C4-2B (cell line): ENCODE data around the gene PTRHD1.

ENCODE experiments used
- ZFX ChIP-seq: fragments of 450-650 bp; IDR thresholded peaks from 2 replicates; pipeline ENCODE4 v1.6.1; 2017
- TF ChIP-seq, protein P1 (sequence below): fragments of 450-650 bp; conservative IDR thresholded peaks from 2 replicates; pipeline ENCODE4 v1.5.1; 2017; ENCODE audit warnings: mild to moderate bottlenecking

DNA sequence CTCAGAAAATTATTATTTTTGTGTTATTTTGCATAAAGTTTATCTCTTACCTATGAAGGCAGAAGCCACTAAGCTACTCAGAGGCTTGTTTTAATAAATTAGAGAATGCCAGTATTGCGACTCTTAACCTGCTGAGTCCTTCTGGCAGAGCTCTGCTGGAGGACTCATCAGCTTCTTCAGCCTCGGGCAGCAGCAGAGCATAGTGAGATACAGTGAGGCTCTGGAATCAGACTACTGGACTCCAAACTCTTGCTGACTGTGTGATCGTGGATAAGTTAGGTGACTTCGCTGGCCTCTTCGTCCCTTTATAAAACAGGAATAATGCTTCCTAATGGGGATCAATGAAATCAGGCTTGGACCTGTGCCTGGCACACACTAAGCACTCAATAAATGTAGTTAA is 1.7 kb downstream of the PTRHD1 start:
- TF ChIP-seq, protein P1, sequence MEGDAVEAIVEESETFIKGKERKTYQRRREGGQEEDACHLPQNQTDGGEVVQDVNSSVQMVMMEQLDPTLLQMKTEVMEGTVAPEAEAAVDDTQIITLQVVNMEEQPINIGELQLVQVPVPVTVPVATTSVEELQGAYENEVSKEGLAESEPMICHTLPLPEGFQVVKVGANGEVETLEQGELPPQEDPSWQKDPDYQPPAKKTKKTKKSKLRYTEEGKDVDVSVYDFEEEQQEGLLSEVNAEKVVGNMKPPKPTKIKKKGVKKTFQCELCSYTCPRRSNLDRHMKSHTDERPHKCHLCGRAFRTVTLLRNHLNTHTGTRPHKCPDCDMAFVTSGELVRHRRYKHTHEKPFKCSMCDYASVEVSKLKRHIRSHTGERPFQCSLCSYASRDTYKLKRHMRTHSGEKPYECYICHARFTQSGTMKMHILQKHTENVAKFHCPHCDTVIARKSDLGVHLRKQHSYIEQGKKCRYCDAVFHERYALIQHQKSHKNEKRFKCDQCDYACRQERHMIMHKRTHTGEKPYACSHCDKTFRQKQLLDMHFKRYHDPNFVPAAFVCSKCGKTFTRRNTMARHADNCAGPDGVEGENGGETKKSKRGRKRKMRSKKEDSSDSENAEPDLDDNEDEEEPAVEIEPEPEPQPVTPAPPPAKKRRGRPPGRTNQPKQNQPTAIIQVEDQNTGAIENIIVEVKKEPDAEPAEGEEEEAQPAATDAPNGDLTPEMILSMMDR, result no peak; the same call in 1 of the 2 replicates
- no peak for TF ChIP-seq ZFX
